GM04503 (cell line): ENCODE measurements around the gene GNA14.
"Not testable (repeated sequence)": the region's sequence is repeated elsewhere in the genome, so short reads cannot be mapped to it uniquely, and the experiment has no call there.

Source experiments
- DNase-seq: peaks from one replicate; pipeline ENCODE4 v3.0.0-alpha.2; 2012; ENCODE audit warnings: low read depth

GNA14 gene

DNA sequence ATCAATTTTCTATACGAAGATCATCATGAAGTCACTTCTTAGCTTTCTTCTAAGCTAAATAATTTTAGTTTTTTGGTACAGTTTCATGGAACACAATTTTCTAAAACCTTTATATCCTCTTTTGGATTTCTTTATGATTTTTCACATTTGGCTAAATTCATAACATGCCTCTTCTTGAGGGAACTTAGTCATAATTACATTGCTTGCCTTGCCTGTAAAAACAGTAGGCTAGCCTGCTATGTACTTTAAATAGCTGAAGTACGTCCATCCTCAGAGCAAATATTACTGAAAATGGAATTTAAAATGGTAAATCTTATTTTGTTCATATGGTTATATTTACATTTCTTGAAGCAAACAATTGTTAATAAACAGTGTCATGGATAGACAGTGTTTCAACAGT is 245.8 kb downstream of the GNA14 start:
- DNase-seq: no peak

DNA sequence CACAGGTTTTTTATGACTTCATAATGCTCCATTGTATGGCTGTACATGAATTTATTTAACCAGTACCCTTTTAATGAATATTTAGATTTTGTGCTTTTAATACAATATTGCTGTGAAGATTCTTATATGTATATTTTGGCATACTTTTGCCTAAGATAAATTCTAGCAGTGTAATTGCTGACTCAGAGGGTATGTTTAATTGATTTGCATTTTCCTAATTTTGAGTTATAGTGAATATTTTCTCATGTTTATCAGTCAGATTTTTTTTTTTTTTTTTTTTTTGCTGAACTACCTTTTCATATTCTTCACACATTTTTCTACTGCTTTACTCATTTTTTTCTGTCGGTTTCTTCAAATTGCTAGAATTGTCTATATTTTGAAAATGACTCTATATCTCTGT is 248.2 kb downstream of the GNA14 start:
- DNase-seq: no peak

DNA sequence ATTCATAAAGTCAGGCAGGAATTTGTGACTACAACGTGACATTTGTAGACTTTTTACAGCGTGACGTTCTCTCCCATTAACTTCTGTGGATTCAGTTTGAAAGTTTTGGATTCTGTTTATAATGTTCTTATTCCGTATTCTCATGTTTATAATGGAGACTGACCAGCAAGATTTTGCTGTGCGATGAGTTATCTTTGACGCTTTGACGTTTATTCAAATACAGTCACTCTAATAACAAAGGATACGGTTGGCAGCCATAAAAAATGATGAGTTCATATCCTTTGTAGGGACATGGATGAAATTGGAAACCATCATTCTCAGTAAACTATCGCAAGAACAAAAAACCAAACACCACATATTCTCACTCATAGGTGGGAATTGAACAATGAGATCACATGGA is 249.5 kb downstream of the GNA14 start:
- DNase-seq: not testable (repeated sequence)

DNA sequence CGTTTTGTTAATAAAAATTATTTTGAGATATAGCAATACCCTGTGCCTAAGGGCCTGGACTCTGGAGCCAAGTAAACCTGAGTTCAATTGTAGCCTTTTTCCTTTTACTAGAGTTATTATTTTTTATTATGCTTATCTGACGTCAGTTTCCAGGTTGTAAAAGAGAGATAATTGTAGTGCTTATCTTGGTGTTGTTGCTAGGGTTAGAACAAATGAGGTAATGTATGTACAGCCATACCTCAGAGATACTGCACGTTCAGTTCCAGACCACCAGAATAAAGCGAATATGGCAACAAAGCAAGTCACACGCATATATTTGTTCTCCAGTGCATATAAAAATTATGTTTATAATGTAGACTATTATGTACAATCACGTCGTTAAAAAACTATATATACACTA is 255.8 kb downstream of the GNA14 start:
- DNase-seq: no peak

DNA sequence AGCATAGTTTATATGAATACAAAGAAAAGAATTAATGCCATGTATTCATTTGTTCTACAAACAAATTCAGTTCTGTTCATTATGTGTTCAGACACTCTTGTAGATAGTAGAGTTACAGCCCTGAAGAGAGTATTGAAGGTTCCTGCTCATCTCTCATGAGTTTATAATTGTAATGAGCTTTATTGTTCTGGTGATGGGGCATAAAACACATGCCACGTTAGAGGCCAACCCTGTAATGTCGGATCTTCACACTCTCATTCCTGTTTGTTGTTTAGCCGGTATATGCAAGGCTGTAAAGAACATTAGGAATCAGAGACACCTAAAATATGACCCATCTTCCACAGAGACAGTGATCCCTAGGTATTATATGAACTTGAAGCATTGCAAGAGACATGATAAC is 256.3 kb downstream of the GNA14 start:
- DNase-seq: no peak

DNA sequence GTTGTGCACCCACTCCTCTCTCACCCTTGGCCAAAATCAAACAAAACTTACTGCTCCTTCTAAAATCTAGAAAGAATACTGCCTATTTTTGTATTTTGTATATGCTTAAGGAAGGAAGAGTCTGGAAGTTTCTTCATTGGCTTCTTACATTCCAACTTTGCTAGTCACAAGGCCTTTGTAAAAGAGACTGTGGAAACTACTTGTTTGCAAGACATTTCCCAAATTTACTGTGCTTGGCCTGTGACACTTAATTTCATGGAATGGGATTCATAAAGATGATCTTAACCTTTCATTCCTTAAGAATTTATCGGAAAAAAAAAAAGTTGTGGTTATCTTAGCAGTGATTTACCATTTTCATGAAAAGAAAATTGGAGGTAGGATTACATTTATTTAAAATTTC is 261.9 kb downstream of the GNA14 start:
- DNase-seq: peak; percentile 51

DNA sequence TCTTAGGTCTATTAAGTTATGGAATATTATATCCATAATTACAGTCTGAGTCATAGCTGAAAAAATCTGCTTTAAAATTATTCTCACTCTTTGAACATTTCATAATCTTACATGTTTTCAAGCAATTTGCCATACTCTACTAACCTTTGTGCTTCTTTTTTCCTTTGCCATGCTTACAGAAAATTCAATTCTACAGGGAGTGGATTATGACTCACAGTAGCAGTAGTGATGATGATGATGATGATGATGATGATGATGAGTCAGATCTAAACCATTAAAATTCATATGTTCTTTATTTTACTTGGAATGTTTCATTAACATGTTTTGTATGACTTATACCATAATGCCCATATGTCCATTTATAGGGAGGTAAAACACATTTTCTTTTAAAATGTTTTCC is 263.7 kb downstream of the GNA14 start:
- DNase-seq: no peak

DNA sequence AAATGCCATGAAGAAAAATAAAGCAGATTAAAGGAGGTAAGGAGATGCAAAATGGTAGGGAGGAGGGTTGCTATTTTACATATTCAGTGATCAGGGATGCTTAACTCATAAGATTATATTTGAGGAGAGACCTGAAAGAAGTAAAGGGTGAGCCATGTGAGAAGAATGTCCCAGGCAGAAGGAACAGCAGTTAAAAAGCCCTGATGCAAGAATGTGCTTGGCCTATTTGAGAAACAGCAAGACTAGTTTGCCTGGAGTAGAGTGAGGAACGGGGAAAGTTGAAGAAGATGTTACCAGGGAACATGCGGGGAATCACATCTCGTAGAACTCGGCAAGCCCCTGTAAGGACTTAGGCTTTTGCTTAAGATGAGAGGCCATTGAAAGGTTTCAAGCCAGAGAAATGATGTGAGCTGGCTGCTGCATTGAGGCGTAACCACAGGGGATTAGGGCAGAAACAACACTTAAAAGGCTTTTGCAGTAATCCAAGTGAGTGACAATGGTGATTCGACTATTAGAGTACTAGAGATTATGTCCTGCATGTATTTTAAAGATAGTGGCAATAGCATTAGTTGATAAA is 272.1 kb downstream of the GNA14 start:
- DNase-seq: no peak

DNA sequence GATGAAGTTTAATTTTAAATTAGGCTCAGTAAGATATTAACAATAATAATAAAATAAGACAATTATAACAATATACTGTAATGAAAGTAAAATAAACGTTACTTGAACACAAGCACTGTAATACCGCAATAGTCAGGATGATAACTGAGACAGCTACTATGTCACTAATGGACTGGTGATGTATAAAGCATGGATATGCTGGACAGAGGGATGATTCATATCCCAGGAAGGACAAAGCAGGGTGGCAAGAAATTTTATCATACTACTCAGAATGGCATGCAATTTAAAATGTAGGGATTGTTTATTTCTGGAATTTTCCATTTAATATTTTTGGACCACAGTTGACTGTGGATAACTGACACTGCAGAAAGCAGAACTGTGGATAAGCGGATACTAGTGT is 273.9 kb downstream of the GNA14 start:
- no peak for DNase-seq
